MM.1S (cell line): Measurements from ENCODE around the gene QARS1.

Experiments used
- DNase-seq: peaks from one replicate; pipeline ENCODE4 v3.0.0-alpha.2; 2015
- H2AFZ ChIP-seq: fragments of 300-600 bp; sonication (generic); 2 replicates; pipeline ENCODE4 v1.6.0; 2016; ENCODE audit warnings: antibody characterized with exemption, low read length
- H3F3A ChIP-seq: fragments of 300-600 bp; sonication (generic); 2 replicates; pipeline ENCODE4 v1.6.1; 2016; ENCODE audit warnings: mild to moderate bottlenecking, antibody characterized with exemption, low read length, moderate library complexity, mixed read lengths; ENCODE audit not compliant: insufficient read depth
- H3K27ac ChIP-seq: fragments of 300-600 bp; sonication (generic); 2 replicates; pipeline ENCODE4 v1.5.1; 2016; ENCODE audit warnings: mild to moderate bottlenecking, low read length
- H3K27me3 ChIP-seq: fragments of 300-600 bp; sonication (generic); replicated peaks from 2 replicates; pipeline ENCODE4 v1.6.0; 2016; ENCODE audit warnings: low read length; ENCODE audit not compliant: insufficient read depth
- H3K36me3 ChIP-seq: fragments of 300-600 bp; sonication (generic); replicated peaks from 2 replicates; pipeline ENCODE4 v1.6.1; 2016; ENCODE audit warnings: mild to moderate bottlenecking, low read length, mixed read lengths; ENCODE audit not compliant: insufficient read depth
- H3K4me1 ChIP-seq: fragments of 300-600 bp; sonication (generic); 2 replicates; pipeline ENCODE4 v1.6.1; 2016; ENCODE audit warnings: low read length, mixed read lengths
- H3K4me2 ChIP-seq: fragments of 300-600 bp; sonication (generic); 2 replicates; pipeline ENCODE4 v1.6.0; 2016; ENCODE audit warnings: low read depth, low read length
- H3K4me3 ChIP-seq: fragments of 300-600 bp; sonication (generic); 2 replicates; pipeline ENCODE4 v1.5.1; 2016; ENCODE audit warnings: low read length, mixed read lengths
- H3K79me2 ChIP-seq: fragments of 300-600 bp; sonication (generic); 2 replicates; pipeline ENCODE4 v1.6.1; 2016; ENCODE audit warnings: mixed run types, low read length, mixed read lengths
- H3K9ac ChIP-seq: fragments of 300-600 bp; sonication (generic); 2 replicates; pipeline ENCODE4 v1.6.1; 2016; ENCODE audit warnings: low read length, mixed read lengths
- H3K9me2 ChIP-seq: fragments of 300-600 bp; sonication (generic); replicated peaks from 2 replicates; pipeline ENCODE4 v1.6.1; 2016; ENCODE audit warnings: mild to moderate bottlenecking, low read length, mixed read lengths; ENCODE audit not compliant: insufficient read depth
- H3K9me3 ChIP-seq: fragments of 300-600 bp; sonication (generic); replicated peaks from 2 replicates; pipeline ENCODE4 v1.6.1; 2016; ENCODE audit warnings: mild to moderate bottlenecking, low read length, mixed read lengths; ENCODE audit not compliant: insufficient read depth
- H4K20me1 ChIP-seq: fragments of 300-600 bp; sonication (generic); 2 replicates; pipeline ENCODE4 v1.6.1; 2016; ENCODE audit warnings: mild to moderate bottlenecking, low read length, moderate library complexity, mixed read lengths; ENCODE audit not compliant: insufficient read depth
- CTCF ChIP-seq: fragments of 300-600 bp; sonication (generic); IDR thresholded peaks from 2 replicates; pipeline ENCODE4 v1.5.1; 2016; ENCODE audit warnings: antibody characterized with exemption, low read length, mixed read lengths
- EZH2 ChIP-seq: fragments of 300-600 bp; sonication (generic); optimal IDR thresholded peaks from 2 replicates; pipeline ENCODE3; 2017; ENCODE audit warnings: low read depth, mild to moderate bottlenecking, antibody characterized with exemption, low read length, mixed read lengths
- EZH2phosphoT487 ChIP-seq: fragments of 300-600 bp; sonication (generic); IDR thresholded peaks from 2 replicates; pipeline ENCODE4 v1.6.1; 2018; ENCODE audit warnings: antibody characterized with exemption, low read length

Gene QARS1

GRCh38 chr3:49110780-49111179 is 6.2 kb upstream of the QARS1 start:
- peaks cover 8% of the 10 kb centered on the region; the same call in 1 of the 2 replicates for H3K36me3 ChIP-seq
- H3K4me1 ChIP-seq: no peaks in the 10 kb centered on the region
- no peak overlapping the region for H3K4me3 ChIP-seq
- no peaks in the 10 kb centered on the region for H3K79me2 ChIP-seq
- no peaks in the 10 kb centered on the region for H3K9me3 ChIP-seq
- no peak for DNase-seq
- peaks cover 2% of the 10 kb centered on the region; the same call in 1 of the 2 replicates for H3F3A ChIP-seq
- no peaks in the 10 kb centered on the region for H4K20me1 ChIP-seq
- H3K9me2 ChIP-seq: no peaks in the 10 kb centered on the region
- H3K27ac ChIP-seq: no peak overlapping the region
- H3K9ac ChIP-seq: no peak overlapping the region
- no peak for TF ChIP-seq EZH2
- no peak for TF ChIP-seq CTCF
- no peak for TF ChIP-seq EZH2phosphoT487
- H2AFZ ChIP-seq: no peak overlapping the region
- no peaks in the 10 kb centered on the region for H3K27me3 ChIP-seq
- no peak overlapping the region for H3K4me2 ChIP-seq

- H3K9ac ChIP-seq: no peak overlapping the region
Measured at GRCh38 chr3:49108346-49108745, 3.8 kb upstream of the QARS1 start.

GRCh38 chr3:49104052-49104426 is 518 bp downstream of the QARS1 start:
- Histone ChIP-seq H3F3A (peaks cover 4% of the 10 kb centered on the region; the same call in 1 of the 2 replicates), H3K4me2 (peak overlapping the region; percentile 79), H3K36me3 (no peaks in the 10 kb centered on the region), H3K27ac (peak overlapping the region; percentile 38; the same call in 1 of the 2 replicates), H3K27me3 (no peaks in the 10 kb centered on the region), H3K4me3 (peak overlapping the region; percentile 84), H3K9ac (peak overlapping the region; percentile 88), H3K9me2 (no peaks in the 10 kb centered on the region), H4K20me1 (no peaks in the 10 kb centered on the region), H2AFZ (peak overlapping the region; percentile 86), H3K4me1 (0 out of 2 replicates have a peak, but pooled peaks cover 5% of the 10 kb centered on the region), H3K9me3 (no peaks in the 10 kb centered on the region), H3K79me2 (peaks cover 22% of the 10 kb centered on the region)
- TF ChIP-seq EZH2phosphoT487 (no peak), EZH2 (no peak)
- no peak for DNase-seq

More at GRCh38 chr3:49108346-49108745, 3.8 kb upstream of the QARS1 start:
- Histone ChIP-seq H3K27me3 (no peaks in the 10 kb centered on the region), H3K9me2 (no peaks in the 10 kb centered on the region), H3F3A (peaks cover 4% of the 10 kb centered on the region; the same call in 1 of the 2 replicates), H3K4me2 (no peak overlapping the region), H3K4me3 (no peak overlapping the region), H3K27ac (no peak overlapping the region), H2AFZ (no peak overlapping the region), H3K4me1 (0 out of 2 replicates have a peak, but pooled peaks cover 4% of the 10 kb centered on the region), H3K79me2 (peaks cover 12% of the 10 kb centered on the region), H3K9me3 (no peaks in the 10 kb centered on the region), H4K20me1 (no peaks in the 10 kb centered on the region), H3K36me3 (peaks cover 5% of the 10 kb centered on the region; the same call in 1 of the 2 replicates)
- TF ChIP-seq CTCF (no peak), EZH2phosphoT487 (no peak), EZH2 (no peak)
- no peak for DNase-seq

GRCh38 chr3:49100046-49100615 is 4.4 kb downstream of the QARS1 start:
- Histone ChIP-seq H3K9ac (no peak overlapping the region), H3K79me2 (peaks cover 22% of the 10 kb centered on the region), H2AFZ (no peak overlapping the region), H3K4me1 (0 out of 2 replicates have a peak, but pooled peaks cover 5% of the 10 kb centered on the region), H3F3A (peaks cover 5% of the 10 kb centered on the region), H4K20me1 (no peaks in the 10 kb centered on the region), H3K27ac (no peak overlapping the region), H3K36me3 (no peaks in the 10 kb centered on the region), H3K9me3 (no peaks in the 10 kb centered on the region), H3K4me3 (no peak overlapping the region), H3K4me2 (no peak overlapping the region), H3K9me2 (no peaks in the 10 kb centered on the region), H3K27me3 (no peaks in the 10 kb centered on the region)
- TF ChIP-seq EZH2 (no peak), EZH2phosphoT487 (no peak), CTCF (no peak)
- DNase-seq: no peak
